K562 (cell line): ENCODE data around the gene PACRG. TPM values are rescaled to one million over a fixed set of nuclear protein-coding genes. Genes with fewer than 3 reads are reported as not detected.

Source experiments
- CHD1 ChIP-seq: fragments of 200-600 bp; sonication (generic); IDR thresholded peaks from one replicate; pipeline ENCODE4 v1.6.1; 2012; ENCODE audit warnings: mild to moderate bottlenecking, moderate library complexity, low read length, inconsistent platforms
- CUX1 ChIP-seq: fragments of 200-800 bp; sonication (Bioruptor generic); IDR thresholded peaks from 2 replicates; pipeline ENCODE4 v1.6.1; 2016; ENCODE audit warnings: missing genetic modification characterization, missing compliant biosample characterization
- DDX20 ChIP-seq: fragments of 450-650 bp; IDR thresholded peaks from 2 replicates; pipeline ENCODE4 v1.6.1; 2016; ENCODE audit warnings: missing genetic modification characterization, low read depth, mild to moderate bottlenecking, missing compliant biosample characterization, moderate library complexity
- ESRRB ChIP-seq: fragments of 250-450 bp; sonication (Bioruptor Pico); IDR thresholded peaks from 2 replicates; pipeline ENCODE4 v1.5.0; 2020; ENCODE audit warnings: mild to moderate bottlenecking, moderate library complexity, borderline replicate concordance
- HNRNPH1 ChIP-seq: fragments of 200-400 bp; formaldehyde crosslinking; optimal IDR thresholded peaks from 2 replicates; pipeline ENCODE3; 2017; ENCODE audit warnings: low read depth, mild to moderate bottlenecking, low read length, moderate library complexity
- HNRNPL ChIP-seq: fragments of 200-400 bp; formaldehyde crosslinking; IDR thresholded peaks from 2 replicates; pipeline ENCODE4 v1.6.1; 2017; ENCODE audit warnings: low read depth, mild to moderate bottlenecking, low read length
- MYNN ChIP-seq, 2 experiments: sonication (generic); formaldehyde crosslinking in 1 of 2; IDR thresholded peaks; 2 replicates each; pipeline versions ENCODE4 v1.5.0 to v1.6.1; 2016 to 2020; ENCODE audit warnings: antibody characterized with exemption in 1 of 2, missing genetic modification reagents in 1 of 2
- NCOR1 ChIP-seq: fragments of 450-650 bp; IDR thresholded peaks from 2 replicates; pipeline ENCODE4 v1.6.1; 2016; ENCODE audit warnings: mild to moderate bottlenecking, moderate library complexity
- SMAD4 ChIP-seq: fragments of 250-450 bp; sonication (Bioruptor Pico); conservative IDR thresholded peaks from 2 replicates; pipeline ENCODE4 v1.8.0; 2021; ENCODE audit warnings: inconsistent platforms, mild to moderate bottlenecking, moderate library complexity
- STAT5B ChIP-seq: fragments of 250-450 bp; sonication (Bioruptor Pico); IDR thresholded peaks from 2 replicates; pipeline ENCODE4 v1.8.0; 2021; ENCODE audit warnings: mild to moderate bottlenecking, inconsistent platforms
- TCF3 ChIP-seq: sonication (generic); formaldehyde crosslinking; IDR thresholded peaks from 2 replicates; pipeline ENCODE4 v1.4.0; 2020; ENCODE audit warnings: mild to moderate bottlenecking, missing genetic modification reagents
- ZNF12 ChIP-seq: sonication (generic); formaldehyde crosslinking; IDR thresholded peaks from 2 replicates; pipeline ENCODE4 v1.4.0; 2020; ENCODE audit warnings: mild to moderate bottlenecking, missing genetic modification reagents
- ZNF133 ChIP-seq: fragments of 250-450 bp; sonication (Bioruptor Pico); IDR thresholded peaks from 2 replicates; pipeline ENCODE4 v1.4.0; 2020; ENCODE audit warnings: mild to moderate bottlenecking
- ZNF134 ChIP-seq: fragments of 250-450 bp; sonication (Bioruptor Pico); conservative IDR thresholded peaks from 2 replicates; pipeline ENCODE4 v1.4.0; 2020
- ZNF175 ChIP-seq: fragments of 200-800 bp; sonication (Bioruptor generic); IDR thresholded peaks from 2 replicates; pipeline ENCODE4 v1.6.1; 2016; ENCODE audit warnings: low read depth, mild to moderate bottlenecking, missing genetic modification characterization, missing compliant biosample characterization
- ZNF212 ChIP-seq: fragments of 450-650 bp; formaldehyde crosslinking; IDR thresholded peaks from 2 replicates; pipeline ENCODE4 v1.4.0; 2020; ENCODE audit warnings: mild to moderate bottlenecking
- ZNF551 ChIP-seq: fragments of 250-450 bp; sonication (Bioruptor Pico); IDR thresholded peaks from 2 replicates; pipeline ENCODE4 v1.5.0; 2021; ENCODE audit warnings: mild to moderate bottlenecking, moderate library complexity
- ZNF584 ChIP-seq: fragments of 200-800 bp; sonication (Bioruptor generic); IDR thresholded peaks from 2 replicates; pipeline ENCODE4 v1.6.1; 2016; ENCODE audit warnings: low read depth, mild to moderate bottlenecking, missing genetic modification characterization, missing compliant biosample characterization
- polyA plus RNA-seq, 8 experiments: library from polyadenylated mRNA; depleted of rRNA in 4 of 8; stranded (reverse) in 5 of 8; unstranded in 3 of 8; fragments of >200 nt; fragmentation: Nextera tagmentation in 2 of 8; fragmentation: Illumina TruSeq in 1 of 8; extraction: Ambion mirVana in 2 of 8; extraction: Trizol in 1 of 8; gene quantifications; 2 replicates each; pipeline versions ENCODE4 v1.2.1 to v1.2.3, GENCODE V29; 2011 to 2014; ENCODE audit warnings: inconsistent platforms in 1 of 8, missing spikeins in 1 of 8
- total RNA-seq, 7 experiments: library from RNA; depleted of rRNA in 6 of 7; stranded (reverse); fragments of >200 nt in 6 of 7; fragmentation: Illumina TruSeq in 2 of 7; extraction: Trizol in 2 of 7; gene quantifications; 2 replicates each; pipeline versions ENCODE4 v1.2.1 to v1.2.3, GENCODE V29; 2011 to 2021; ENCODE audit warnings: low replicate concordance in 1 of 7
- TF ChIP-seq, protein P1 (sequence below), 2 experiments: fragments of 200-800 bp in 1 of 2; sonication (Bioruptor generic) in 1 of 2; sonication (generic) in 1 of 2; formaldehyde crosslinking in 1 of 2; IDR thresholded peaks in 1 of 2; conservative IDR thresholded peaks in 1 of 2; 2 replicates each; pipeline versions ENCODE4 v1.5.0 to v1.6.1; 2016 to 2020; ENCODE audit warnings: missing compliant biosample characterization in 1 of 2, missing genetic modification characterization in 1 of 2, missing genetic modification reagents in 1 of 2
- TF ChIP-seq, protein P2 (sequence below): fragments of 200-800 bp; sonication (Bioruptor generic); IDR thresholded peaks from 2 replicates; pipeline ENCODE4 v1.6.1; 2017; ENCODE audit warnings: missing genetic modification characterization, missing compliant biosample characterization

The PACRG gene
- total and polyA plus RNA-seq, 9 of the 15 experiments (the other 6 are each of a cell fraction or from before 2014, with no cell fraction given) = 0.04 TPM; not detected in 8

GRCh38 chr6:163180874-163181541 is 453.2 kb downstream of the PACRG start (continued):
- no peak for TF ChIP-seq HNRNPL
- TF ChIP-seq ZNF175 (CRISPR knock-in tag) = peak; percentile 95
- TF ChIP-seq, protein P1, sequence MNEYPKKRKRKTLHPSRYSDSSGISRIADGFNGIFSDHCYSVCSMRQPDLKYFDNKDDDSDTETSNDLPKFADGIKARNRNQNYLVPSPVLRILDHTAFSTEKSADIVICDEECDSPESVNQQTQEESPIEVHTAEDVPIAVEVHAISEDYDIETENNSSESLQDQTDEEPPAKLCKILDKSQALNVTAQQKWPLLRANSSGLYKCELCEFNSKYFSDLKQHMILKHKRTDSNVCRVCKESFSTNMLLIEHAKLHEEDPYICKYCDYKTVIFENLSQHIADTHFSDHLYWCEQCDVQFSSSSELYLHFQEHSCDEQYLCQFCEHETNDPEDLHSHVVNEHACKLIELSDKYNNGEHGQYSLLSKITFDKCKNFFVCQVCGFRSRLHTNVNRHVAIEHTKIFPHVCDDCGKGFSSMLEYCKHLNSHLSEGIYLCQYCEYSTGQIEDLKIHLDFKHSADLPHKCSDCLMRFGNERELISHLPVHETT (CRISPR knock-in tag; conservative IDR thresholded peaks at IDR 0.05 in 1 of 2, IDR thresholded peaks at IDR 0.05 in 1 of 2) = no peak
- TF ChIP-seq CHD1 = no peak
- no peak for TF ChIP-seq ESRRB (CRISPR knock-in tag)
- TF ChIP-seq STAT5B = no peak
- no peak for TF ChIP-seq HNRNPH1
- TF ChIP-seq TCF3 (CRISPR knock-in tag) = peak; percentile 5; the same call in 1 of the 2 replicates
- peak; percentile 64 for TF ChIP-seq DDX20
- TF ChIP-seq, protein P2, sequence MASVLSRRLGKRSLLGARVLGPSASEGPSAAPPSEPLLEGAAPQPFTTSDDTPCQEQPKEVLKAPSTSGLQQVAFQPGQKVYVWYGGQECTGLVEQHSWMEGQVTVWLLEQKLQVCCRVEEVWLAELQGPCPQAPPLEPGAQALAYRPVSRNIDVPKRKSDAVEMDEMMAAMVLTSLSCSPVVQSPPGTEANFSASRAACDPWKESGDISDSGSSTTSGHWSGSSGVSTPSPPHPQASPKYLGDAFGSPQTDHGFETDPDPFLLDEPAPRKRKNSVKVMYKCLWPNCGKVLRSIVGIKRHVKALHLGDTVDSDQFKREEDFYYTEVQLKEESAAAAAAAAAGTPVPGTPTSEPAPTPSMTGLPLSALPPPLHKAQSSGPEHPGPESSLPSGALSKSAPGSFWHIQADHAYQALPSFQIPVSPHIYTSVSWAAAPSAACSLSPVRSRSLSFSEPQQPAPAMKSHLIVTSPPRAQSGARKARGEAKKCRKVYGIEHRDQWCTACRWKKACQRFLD (CRISPR knock-in tag) = no peak; the same call in 1 of the 2 replicates
- peak; percentile 96 for TF ChIP-seq ZNF584 (CRISPR knock-in tag)
- TF ChIP-seq ZNF551 (CRISPR knock-in tag) = no peak
- TF ChIP-seq SMAD4 (CRISPR knock-in tag) = peak; percentile 93
- peak; percentile 49; the same call in 1 of the 2 replicates for TF ChIP-seq ZNF212 (CRISPR knock-in tag)
- no peak for TF ChIP-seq CUX1 (CRISPR knock-in tag)
- no peak for TF ChIP-seq NCOR1
- no peak for TF ChIP-seq MYNN (IDR thresholded peaks at IDR 0.05)
- TF ChIP-seq MYNN (CRISPR knock-in tag; IDR thresholded peaks at IDR 0.05) = no peak
- no peak for TF ChIP-seq ZNF12 (CRISPR knock-in tag)
- 0 out of 2 replicates have a peak, but pooled peaks have one; percentile 18 for TF ChIP-seq ZNF133 (CRISPR knock-in tag)
- TF ChIP-seq ZNF134 (CRISPR knock-in tag) = peak; percentile 46; the same call in 1 of the 2 replicates
